GM12878 (cell line): Measurements from ENCODE around the gene C1QL1. TPM values are rescaled to one million over a fixed set of nuclear protein-coding genes. Genes with fewer than 3 reads are reported as not detected.

Experiments used
- ATAC-seq: fragments of 200-7000 bp; cut with Tn5 transposase; 3 replicates; pipeline ENCODE4 v1.9.1; 2020; ENCODE audit warnings: mild to moderate bottlenecking, moderate library complexity
- BruUV-seq: library from RNA; stranded (reverse); fragments of 400-500 nt; replicated peaks from 2 replicates; lab custom pipeline; 2021; lab: Mats Ljungman, UMichigan
- CTCF ChIA-PET: fragments of 300-600 bp; sonication (Branson Sonifier 250); formaldehyde crosslinking; extraction: SDS; loops from one replicate; lab custom pipeline; 2021; ENCODE audit warnings: inconsistent platforms; lab: Yijun Ruan, JAX
- POLR2A ChIA-PET: fragments of 350-600 bp; formaldehyde crosslinking; extraction: SDS; loops from one replicate; lab custom pipeline; 2021; ENCODE audit warnings: inconsistent platforms; lab: Charles Lee
- RAD21 ChIA-PET: fragments of 300-600 bp; sonication (Branson Sonifier 250); formaldehyde crosslinking; loops from one replicate; lab custom pipeline; 2023; ENCODE audit warnings: antibody characterized with exemption; ENCODE audit not compliant: unreplicated experiment; lab: Charles Lee
- SMC1A ChIA-PET: fragments of 300-600 bp; sonication (Branson Sonifier 250); formaldehyde crosslinking; loops from one replicate; lab custom pipeline; 2023; ENCODE audit not compliant: unreplicated experiment, uncharacterized antibody; lab: Charles Lee
- DNase-seq: peaks from one replicate; pipeline ENCODE4 v3.0.0-alpha.2; 2011; ENCODE audit warnings: low read depth, low spot score
- FAIRE-seq: peaks from 3 replicates; lab custom pipeline; 2011; peaks lifted over from hg19 to GRCh38; lab: Jason Lieb, UNC
- H2AFZ ChIP-seq: 2 replicates; pipeline ENCODE4 v1.6.0; 2011; ENCODE audit warnings: low read depth, low read length, control low read depth; ENCODE audit not compliant: control insufficient read depth
- H3K27ac ChIP-seq: 2 replicates; pipeline ENCODE4 v1.5.1; 2011; ENCODE audit warnings: control low read depth; ENCODE audit not compliant: control insufficient read depth, insufficient read depth
- H3K27me3 ChIP-seq, 2 experiments: replicated peaks in 1 of 2; 2 replicates each; pipeline versions ENCODE4 v1.6.0 to v1.6.1; 2011; ENCODE audit warnings: low read length in 1 of 2; ENCODE audit not compliant: control insufficient read depth in 2 of 2, insufficient read depth in 2 of 2
- H3K36me3 ChIP-seq, 2 experiments: 2 replicates each; pipeline ENCODE4 v1.5.1; 2011; ENCODE audit warnings: low read length in 1 of 2; ENCODE audit not compliant: control insufficient read depth in 2 of 2, insufficient read depth in 2 of 2
- H3K4me1 ChIP-seq: 2 replicates; pipeline ENCODE4 v1.6.1; 2011; ENCODE audit warnings: mild to moderate bottlenecking, low read length, moderate library complexity, mixed read lengths; ENCODE audit not compliant: control insufficient read depth, insufficient read depth
- H3K4me2 ChIP-seq: 2 replicates; pipeline ENCODE4 v1.6.0; 2011; ENCODE audit warnings: control low read depth; ENCODE audit not compliant: control insufficient read depth, insufficient read depth
- H3K4me3 ChIP-seq: fragments of 200-600 bp; sonication (generic); 2 replicates; pipeline ENCODE4 v1.5.1; 2016
- H3K79me2 ChIP-seq: 2 replicates; pipeline ENCODE4 v1.6.0; 2011; ENCODE audit warnings: low read length; ENCODE audit not compliant: control insufficient read depth, insufficient read depth
- H3K9ac ChIP-seq: 2 replicates; pipeline ENCODE4 v1.8.0; 2011; ENCODE audit warnings: low read length, control low read depth, mixed read lengths; ENCODE audit not compliant: control insufficient read depth, insufficient read depth
- H3K9me3 ChIP-seq: replicated peaks from 3 replicates; pipeline ENCODE4 v1.5.1; 2011; ENCODE audit warnings: mild to moderate bottlenecking, low read length; ENCODE audit not compliant: control insufficient read depth, insufficient read depth
- H4K20me1 ChIP-seq: 2 replicates; pipeline ENCODE4 v1.6.0; 2011; ENCODE audit not compliant: control insufficient read depth, insufficient read depth
- CBFB ChIP-seq: IDR thresholded peaks from 2 replicates; pipeline ENCODE4 v1.6.1; 2016; ENCODE audit warnings: antibody characterized with exemption, low read depth
- CUX1 ChIP-seq: IDR thresholded peaks from 2 replicates; pipeline ENCODE4 v1.6.1; 2012; ENCODE audit warnings: improper control_type of control experiment, low read depth, low read length; ENCODE audit not compliant: insufficient replicate concordance
- KLF5 ChIP-seq: fragments of 450-650 bp; IDR thresholded peaks from 2 replicates; pipeline ENCODE4 v1.6.1; 2014; ENCODE audit warnings: mild to moderate bottlenecking; ENCODE audit not compliant: partially characterized antibody
- MEF2B ChIP-seq: fragments of 450-650 bp; IDR thresholded peaks from 2 replicates; pipeline ENCODE4 v1.6.1; 2018; ENCODE audit warnings: mild to moderate bottlenecking, moderate library complexity; ENCODE audit not compliant: partially characterized antibody, poor library complexity, severe bottlenecking
- PRDM15 ChIP-seq: fragments of 450-650 bp; formaldehyde crosslinking; IDR thresholded peaks from 2 replicates; pipeline ENCODE4 v1.4.0; 2020; ENCODE audit warnings: mild to moderate bottlenecking, moderate library complexity
- TCF7 ChIP-seq: IDR thresholded peaks from 2 replicates; pipeline ENCODE4 v1.6.1; 2014; ENCODE audit warnings: antibody characterized with exemption, borderline replicate concordance
- ZNF217 ChIP-seq: fragments of 450-650 bp; IDR thresholded peaks from 2 replicates; pipeline ENCODE4 v1.6.1; 2017; ENCODE audit warnings: antibody characterized with exemption, mild to moderate bottlenecking
- WGBS: methylation state at CpG from one replicate; pipeline ENCODE4 v1.1.6; 2016; ENCODE audit warnings: low lambda C conversion rate; ENCODE audit not compliant: insufficient replicate concordance, insufficient coverage; ENCODE audit errors: missing lambda C conversion rate; 5-methylcytosine and 5-hydroxymethylcytosine counted together
- in situ Hi-C: fragments of 300-500 bp; cut with MboI; formaldehyde crosslinking; loops from 9 replicates; pipeline ENCODE4 v1.14.3; 2018; ENCODE audit warnings: mixed read lengths
- intact Hi-C: fragments of 100-400 bp; cut with micrococcal nuclease; formaldehyde crosslinking; loops from one replicate; pipeline ENCODE4 v1.14.2; 2022; ENCODE audit not compliant: unreplicated experiment
- polyA plus RNA-seq, 11 experiments: library from polyadenylated mRNA; depleted of rRNA in 4 of 11; unstranded in 6 of 11; stranded (reverse) in 5 of 11; fragments of >200 nt; fragmentation: Nextera tagmentation in 4 of 11; fragmentation: Illumina TruSeq in 1 of 11; extraction: Ambion mirVana in 4 of 11; extraction: Trizol in 1 of 11; gene quantifications; 1 replicate in 1 of 11; 2 replicates in 10 of 11; pipeline versions ENCODE4 v1.2.1 to v1.2.3, GENCODE V29; 2011 to 2016; ENCODE audit warnings: inconsistent platforms in 2 of 11, missing spikeins in 2 of 11, low read depth in 1 of 11
- total RNA-seq, 4 experiments: library from RNA; depleted of rRNA in 3 of 4; stranded (reverse); fragments of >200 nt in 3 of 4; fragmentation: Illumina TruSeq in 1 of 4; extraction: Trizol in 1 of 4; gene quantifications; 2 replicates each; pipeline versions ENCODE4 v1.2.1 to v1.2.3, GENCODE V29; 2013 to 2021

Gene C1QL1
- total and polyA plus RNA-seq, 10 of the 15 experiments (the other 5 are each of a cell fraction or from before 2014, with no cell fraction given), result not detected

- no peak for TF ChIP-seq TCF7
These were observed 46.8 kb downstream of the C1QL1 start (continued) for GRCh38 chr17:44921122-44921882.

- POLR2A ChIA-PET, result interaction anchor here (0.7 to 2.5 kb wide), 8 partner anchors 25 to 203 kb away, joined by 3 to 13 read pairs (median 6); partner anchors contain the start of gene KIF18B
These were observed 47.5 kb downstream of the C1QL1 start for GRCh38 chr17:44920565-44920940.

More at GRCh38 chr17:44920565-44920940, 47.5 kb downstream of the C1QL1 start:
- Histone ChIP-seq H3K4me2 (peak overlapping the region; percentile 39), H3K27ac (no peak overlapping the region), H3K4me3 (no peak overlapping the region), H2AFZ (peak overlapping the region; percentile 34; the same call in 1 of the 2 replicates), H4K20me1 (no peaks in the 10 kb centered on the region), H3K27me3 (peaks cover 0 to 3% of the 10 kb centered on the region in 2 experiments; a peak in 1 of 4 replicates), H3K4me1 (peaks cover 12% of the 10 kb centered on the region), H3K9ac (no peak overlapping the region), H3K36me3 (no peaks in the 10 kb centered on the region; a peak in 1 of 4 replicates), H3K79me2 (no peaks in the 10 kb centered on the region), H3K9me3 (no peaks in the 10 kb centered on the region)
- ChIA-PET SMC1A (interaction anchor here (0.7 to 6.5 kb wide), 32 partner anchors 11 to 277 kb away, joined by 3 to 90 read pairs (median 4); partner anchors contain the start of genes ACBD4, EFTUD2, HEXIM2 and NMT1), RAD21 (interaction anchor here (0.7 to 4.6 kb wide), 28 partner anchors 10 to 277 kb away, joined by 3 to 82 read pairs (median 4); partner anchors contain the start of genes ACBD4, C1QL1, EFTUD2 and KIF18B), CTCF (interaction anchor here (0.6 to 6.9 kb wide), 63 partner anchors 10 to 280 kb away, joined by 3 to 156 read pairs (median 4); partner anchors contain the start of genes ACBD4, C1QL1, EFTUD2 and PLCD3)
- intact Hi-C loops, result loop anchor here (1.0 to 5.0 kb wide), 4 partner anchors 102 to 215 kb away; partner anchors contain the start of gene ACBD4
- WGBS, result 19% methylated on average over 7 of the region's 7 CpGs
- FAIRE-seq (peak; percentile 18), DNase-seq (no peak), ATAC-seq (peak; percentile 74)
- BruUV-seq, result no TSS peak
- in situ Hi-C loops, result loop anchor here (10.0 kb wide), 2 partner anchors 104 to 184 kb away; no protein-coding TSS in a partner anchor
- TF ChIP-seq ZNF217 (0 out of 2 replicates have a peak, but pooled peaks have one; percentile 6), CUX1 (peak; percentile 8), CBFB (no peak), MEF2B (peak; percentile 94), PRDM15 (no peak), KLF5 (peak; percentile 16)
